ENCODE measurements around the gene PIGW. TPM values are rescaled to one million over a fixed set of nuclear protein-coding genes. Genes with fewer than 3 reads are reported as not detected.

Gene PIGW
- polyA plus RNA-seq, 1 experiment = 4.5 TPM

- no peak for DNase-seq (ENCODE audit: low read depth, low spot score)
- no peaks in the 10 kb centered on the region for H3K9me3 ChIP-seq (ENCODE audit: control insufficient read depth, insufficient read depth, low read length)
- POLR2A ChIA-PET = interaction anchor here (1.4 kb wide), 1 partner anchor 31 kb away, joined by 3 read pairs; no protein-coding TSS in a partner anchor
- H3K27ac ChIP-seq (ENCODE audit: low read depth, low read length) = no peak overlapping the region
- no peak overlapping the region for H3K4me3 ChIP-seq (ENCODE audit: low read depth, low read length)
- TF ChIP-seq CTCF (IDR thresholded peaks at IDR 0.05; ENCODE audit: low read depth, low read length) = no peak
- H3K27me3 ChIP-seq (ENCODE audit: control insufficient read depth, insufficient read depth, low read length) = no peaks in the 10 kb centered on the region
- CTCF ChIA-PET = interaction anchor here (0.6 to 1.6 kb wide), 2 partner anchors 26 to 768 kb away, joined by 4 read pairs; partner anchors contain the start of gene TAF15
These were observed 42.0 kb downstream of the PIGW start for GRCh38 chr17:36576793-36577192.

GRCh38 chr17:36578671-36579070 lies 43.9 kb downstream of the PIGW start:
- ChIA-PET POLR2A (no interaction called here), CTCF (no interaction called here)
- no peak for DNase-seq (ENCODE audit: low read depth, low spot score)
- Histone ChIP-seq H3K9me3 (ENCODE audit: control insufficient read depth, insufficient read depth, low read length) (no peaks in the 10 kb centered on the region), H3K27me3 (ENCODE audit: control insufficient read depth, insufficient read depth, low read length) (no peaks in the 10 kb centered on the region), H3K4me3 (ENCODE audit: low read depth, low read length) (no peak overlapping the region), H3K27ac (ENCODE audit: low read depth, low read length) (no peak overlapping the region)
- TF ChIP-seq CTCF (IDR thresholded peaks at IDR 0.05; ENCODE audit: low read depth, low read length) = no peak

GRCh38 chr17:36583787-36584186 lies 49.0 kb downstream of the PIGW start:
- DNase-seq (ENCODE audit: low read depth, low spot score) = no peak
- Histone ChIP-seq H3K9me3 (ENCODE audit: control insufficient read depth, insufficient read depth, low read length) (no peaks in the 10 kb centered on the region), H3K4me3 (ENCODE audit: low read depth, low read length) (no peak overlapping the region), H3K27me3 (ENCODE audit: control insufficient read depth, insufficient read depth, low read length) (no peaks in the 10 kb centered on the region), H3K27ac (ENCODE audit: low read depth, low read length) (no peak overlapping the region)
- ChIA-PET POLR2A (no interaction called here), CTCF (interaction anchor here (1.6 kb wide), 1 partner anchor 656 kb away, joined by 4 read pairs; no protein-coding TSS in a partner anchor)
- TF ChIP-seq CTCF (IDR thresholded peaks at IDR 0.05; ENCODE audit: low read depth, low read length) = no peak

- H3K4me3 ChIP-seq (ENCODE audit: low read depth, low read length) = no peak overlapping the region
- H3K9me3 ChIP-seq (ENCODE audit: control insufficient read depth, insufficient read depth, low read length) = no peaks in the 10 kb centered on the region
- no peak for TF ChIP-seq CTCF (IDR thresholded peaks at IDR 0.05; ENCODE audit: low read depth, low read length)
- H3K27me3 ChIP-seq (ENCODE audit: control insufficient read depth, insufficient read depth, low read length) = no peaks in the 10 kb centered on the region
- no peak overlapping the region for H3K27ac ChIP-seq (ENCODE audit: low read depth, low read length)
- ChIA-PET CTCF (interaction anchor here (0.6 kb wide), 1 partner anchor 20 kb away, joined by 3 read pairs; no protein-coding TSS in a partner anchor), POLR2A (no interaction called here)
- DNase-seq (ENCODE audit: low read depth, low spot score) = no peak
These were observed 51.4 kb downstream of the PIGW start for GRCh38 chr17:36586138-36586537.

Small RNA genes within 50 kb of the gene (small RNA-seq; reads per million reads assigned to genes)
- not detected for gene RNA5SP439 (ENCODE audit: insufficient read length, low read depth)

Other genes with a start within 250 kb of the PIGW start
- gene TBC1D3G, start 211.1 kb upstream of the PIGW start, polyA plus RNA-seq (2011; rRNA removed) = not detected in 2 replicates
- not detected in 2 replicates for gene TBC1D3H, start 146.6 kb upstream of the PIGW start, polyA plus RNA-seq (2011; rRNA removed)
- gene ZNHIT3, start 48.3 kb upstream of the PIGW start, polyA plus RNA-seq (2011; rRNA removed) = 65.5 and 74.0 TPM in 2 replicates
- 23.1 and 28.9 TPM in 2 replicates for gene MYO19, start 119 bp upstream of the PIGW start, polyA plus RNA-seq (2011; rRNA removed)
- 77.6 and 87.6 TPM in 2 replicates for gene GGNBP2, start 9.9 kb downstream of the PIGW start, polyA plus RNA-seq (2011; rRNA removed)
- gene DHRS11, start 56.9 kb downstream of the PIGW start, polyA plus RNA-seq (2011; rRNA removed) = 4.9 and 5.4 TPM in 2 replicates
- 2.0 and 2.4 TPM in 2 replicates for gene MRM1, start 66.6 kb downstream of the PIGW start, polyA plus RNA-seq (2011; rRNA removed)

Measured in AG04450 (cell line).